ENCODE results near the gene NUP62CL.

The NUP62CL gene

GRCh38 chrX:107146670-107147069 is 59.6 kb downstream of the NUP62CL start:
- DNase-seq, result no peak

- no peak for DNase-seq
These were observed 70.3 kb downstream of the NUP62CL start for GRCh38 chrX:107135965-107136307.

- DNase-seq, result no peak
These were observed 70.9 kb downstream of the NUP62CL start for GRCh38 chrX:107135049-107135964.

GRCh38 chrX:107123750-107124149 is 82.5 kb downstream of the NUP62CL start:
- no peak for DNase-seq

- no peak for DNase-seq
These were observed 87.0 kb downstream of the NUP62CL start for GRCh38 chrX:107119283-107119682.

GRCh38 chrX:107118322-107119147 is 87.7 kb downstream of the NUP62CL start, which contains the start of gene RBM41:
Gene RBM41 (minus strand): TSS chrX:107118822. CDS start chrX:107118773, 49 bp downstream.
- DNase-seq, result no peak

GRCh38 chrX:107117993-107118321 is 88.3 kb downstream of the NUP62CL start:
- no peak for DNase-seq

GRCh38 chrX:107107459-107107858 is 98.8 kb downstream of the NUP62CL start:
- no peak for DNase-seq

- DNase-seq, result peak; percentile 5
These were observed 103.3 kb downstream of the NUP62CL start for GRCh38 chrX:107102980-107103379.

- DNase-seq, result no peak
These were observed 130.1 kb downstream of the NUP62CL start for GRCh38 chrX:107076158-107076557.

Measured in NCI-H69 (cell line).